Measurements from ENCODE around the gene SPAG16.
A peak's percentile ranks its signal among the peaks of the same experiment; 100 is the strongest.

SPAG16 gene

GRCh38 chr2:214088536-214088935, 804.3 kb downstream of the SPAG16 start:
- Mint-ChIP-seq H3K36me3 (ENCODE audit: low read depth) (no peaks in the 10 kb centered on the region), H3K27me3 (ENCODE audit: low read depth) (no peaks in the 10 kb centered on the region), H3K4me1 (no peaks in the 10 kb centered on the region), H3K4me3 (no peak overlapping the region), H3K9me3 (no peaks in the 10 kb centered on the region), H3K27ac (no peak overlapping the region)
- no peak for TF ChIP-seq CTCF (IDR thresholded peaks at IDR 0.05; ENCODE audit: unreplicated experiment in 3 of 3)

GRCh38 chr2:214096208-214096715, 812.0 kb downstream of the SPAG16 start:
- Mint-ChIP-seq H3K9me3 (no peaks in the 10 kb centered on the region), H3K36me3 (ENCODE audit: low read depth) (no peaks in the 10 kb centered on the region), H3K27me3 (ENCODE audit: low read depth) (no peaks in the 10 kb centered on the region), H3K4me3 (no peak overlapping the region), H3K27ac (no peak overlapping the region), H3K4me1 (no peaks in the 10 kb centered on the region)
- TF ChIP-seq CTCF (IDR thresholded peaks at IDR 0.05; ENCODE audit: unreplicated experiment in 3 of 3): no peak

- Mint-ChIP-seq H3K4me3 (no peak overlapping the region), H3K4me1 (peaks cover 6% of the 10 kb centered on the region), H3K27me3 (ENCODE audit: low read depth) (peaks cover 4% of the 10 kb centered on the region), H3K36me3 (ENCODE audit: low read depth) (no peaks in the 10 kb centered on the region), H3K27ac (peak overlapping the region in 1 of 3 experiments; percentile 46), H3K9me3 (no peaks in the 10 kb centered on the region)
- TF ChIP-seq CTCF (IDR thresholded peaks at IDR 0.05; ENCODE audit: unreplicated experiment in 3 of 3): no peak
Observed at GRCh38 chr2:214098811-214099210, 814.5 kb downstream of the SPAG16 start.

GRCh38 chr2:214100488-214100887, 816.2 kb downstream of the SPAG16 start:
- no peak for TF ChIP-seq CTCF (IDR thresholded peaks at IDR 0.05; ENCODE audit: unreplicated experiment in 3 of 3)
- Mint-ChIP-seq H3K27me3 (ENCODE audit: low read depth) (peaks cover 4% of the 10 kb centered on the region), H3K4me3 (no peak overlapping the region), H3K36me3 (ENCODE audit: low read depth) (no peaks in the 10 kb centered on the region), H3K4me1 (peaks cover 15% of the 10 kb centered on the region), H3K9me3 (no peaks in the 10 kb centered on the region), H3K27ac (no peak overlapping the region)

- H3K4me1 Mint-ChIP-seq: peaks cover 15% of the 10 kb centered on the region
- peak overlapping the region in 2 of 3 experiments; percentile 32 to 66 for H3K27ac Mint-ChIP-seq
- TF ChIP-seq CTCF (IDR thresholded peaks at IDR 0.05; ENCODE audit: unreplicated experiment in 3 of 3): no peak
- H3K36me3 Mint-ChIP-seq (ENCODE audit: low read depth): no peaks in the 10 kb centered on the region
- no peak overlapping the region for H3K4me3 Mint-ChIP-seq
- H3K9me3 Mint-ChIP-seq: no peaks in the 10 kb centered on the region
- peaks cover 4% of the 10 kb centered on the region for H3K27me3 Mint-ChIP-seq (ENCODE audit: low read depth)
Observed at GRCh38 chr2:214103276-214104001, 819.2 kb downstream of the SPAG16 start.

- Mint-ChIP-seq H3K36me3 (ENCODE audit: low read depth) (no peaks in the 10 kb centered on the region), H3K4me3 (no peak overlapping the region), H3K9me3 (no peaks in the 10 kb centered on the region), H3K27me3 (ENCODE audit: low read depth) (peaks cover 4% of the 10 kb centered on the region), H3K27ac (no peak overlapping the region), H3K4me1 (peaks cover 15% of the 10 kb centered on the region)
- TF ChIP-seq CTCF (IDR thresholded peaks at IDR 0.05; ENCODE audit: unreplicated experiment in 3 of 3): no peak
Observed at GRCh38 chr2:214104219-214104618, 820.0 kb downstream of the SPAG16 start.
